Activated CD8-positive, alpha-beta T cell treated with anti-CD3 and anti-CD28 coated beads for 36 hours (primary cell): Measurements from ENCODE around the gene PSMA7. TPM values are rescaled to one million over a fixed set of nuclear protein-coding genes. Genes with fewer than 3 reads are reported as not detected.

Experiments
- ATAC-seq: fragments of 200-7000 bp; cut with Tn5 transposase; one replicate; pipeline ENCODE4 v1.10.0; 2021; ENCODE audit warnings: mild to moderate bottlenecking, moderate library complexity
- CTCF ChIA-PET: fragments of 350-600 bp; sonication (Branson Sonifier 250); formaldehyde crosslinking; loops from one replicate; lab custom pipeline; 2021; ENCODE audit warnings: antibody characterized with exemption; lab: Charles Lee
- POLR2A ChIA-PET: fragments of 350-600 bp; sonication (Branson Sonifier 250); formaldehyde crosslinking; loops from one replicate; lab custom pipeline; 2021; ENCODE audit warnings: antibody characterized with exemption; lab: Charles Lee
- DNase-seq: peaks from one replicate; pipeline ENCODE4 v3.0.0-alpha.2; 2020
- H3K27ac Mint-ChIP-seq: one replicate; pipeline ENCODE4 v1.8.0; 2021; ENCODE audit warnings: mild to moderate bottlenecking, mixed read lengths
- H3K27me3 Mint-ChIP-seq: one replicate; pipeline ENCODE4 v1.8.0; 2021; ENCODE audit warnings: mixed read lengths
- H3K36me3 Mint-ChIP-seq: one replicate; pipeline ENCODE4 v1.8.0; 2021; ENCODE audit warnings: low read depth, mixed read lengths
- H3K4me1 Mint-ChIP-seq: one replicate; pipeline ENCODE4 v1.8.0; 2021; ENCODE audit warnings: low read depth, mixed read lengths
- H3K4me3 Mint-ChIP-seq: one replicate; pipeline ENCODE4 v1.8.0; 2021; ENCODE audit warnings: mild to moderate bottlenecking, moderate library complexity, mixed read lengths
- H3K9me3 Mint-ChIP-seq: one replicate; pipeline ENCODE4 v1.8.0; 2021; ENCODE audit warnings: mixed read lengths
- CTCF ChIP-seq: fragments of 200-600 bp; IDR thresholded peaks from one replicate; pipeline ENCODE4 v1.8.0; 2022; ENCODE audit warnings: antibody characterized with exemption, mild to moderate bottlenecking
- intact Hi-C: fragments of 100-400 bp; cut with micrococcal nuclease; formaldehyde crosslinking; loops from one replicate; pipeline ENCODE4 v1.10.0; 2022
- total RNA-seq, 2 experiments: library from RNA; stranded (reverse); gene quantifications; one replicate each; pipeline ENCODE4 v1.2.3, GENCODE V29; 2021

Gene PSMA7
- 100 to 1,000 TPM; 286 to 289 TPM for total RNA-seq

GRCh38 chr20:62143081-62143956 is at the start of gene PSMA7, which contains the start of gene SS18L1:
TSS of gene PSMA7 (minus strand) at chr20:62143394. CDS start at chr20:62143303, 91 bp downstream.
TSS of gene SS18L1 (plus strand) at chr20:62143769. CDS start at chr20:62143821, 52 bp downstream.
- DNase-seq: peak; percentile 85
- no peak for TF ChIP-seq CTCF
- Mint-ChIP-seq H3K9me3 (no peaks in the 10 kb centered on the region), H3K27ac (peak within 1 kb of the TSS; percentile 89), H3K36me3 (peaks cover 39% of the 10 kb centered on the region), H3K27me3 (no peaks in the 10 kb centered on the region), H3K4me1 (peaks cover 48% of the 10 kb centered on the region), H3K4me3 (peak within 1 kb of the TSS; percentile 84)
- CTCF ChIA-PET: interaction anchor here (0.9 to 3.1 kb wide), 4 partner anchors 13 to 239 kb away, joined by 3 to 13 read pairs (median 6); no protein-coding TSS in a partner anchor
- ATAC-seq: peak; percentile 90
- POLR2A ChIA-PET: interaction anchor here (0.6 to 3.1 kb wide), 7 partner anchors 14 to 117 kb away, joined by 3 to 13 read pairs (median 4); partner anchors contain the start of genes LSM14B and TAF4
- intact Hi-C loops: no loop called here

- ATAC-seq: no peak
- H3K9me3 Mint-ChIP-seq: no peaks in the 10 kb centered on the region
Observed at GRCh38 chr20:62192635-62193034, 49.4 kb upstream of the PSMA7 start.

GRCh38 chr20:62191781-62192559 is 48.8 kb upstream of the PSMA7 start:
- DNase-seq: no peak
- H3K36me3 Mint-ChIP-seq: peaks cover 8% of the 10 kb centered on the region
- TF ChIP-seq CTCF: no peak
- POLR2A ChIA-PET: no interaction called here
- no peak overlapping the region for H3K4me3 Mint-ChIP-seq
- no peaks in the 10 kb centered on the region for H3K9me3 Mint-ChIP-seq
- CTCF ChIA-PET: interaction anchor here (1.7 kb wide), 1 partner anchor 181 kb away, joined by 5 read pairs; no protein-coding TSS in a partner anchor
- peaks cover 20% of the 10 kb centered on the region for H3K4me1 Mint-ChIP-seq
- intact Hi-C loops: no loop called here
- no peak overlapping the region for H3K27ac Mint-ChIP-seq
- H3K27me3 Mint-ChIP-seq: no peaks in the 10 kb centered on the region
- ATAC-seq: no peak

More at GRCh38 chr20:62192635-62193034, 49.4 kb upstream of the PSMA7 start:
- Mint-ChIP-seq H3K27me3 (no peaks in the 10 kb centered on the region), H3K36me3 (peaks cover 8% of the 10 kb centered on the region), H3K27ac (no peak overlapping the region), H3K4me1 (peaks cover 15% of the 10 kb centered on the region), H3K4me3 (no peak overlapping the region)
- intact Hi-C loops: no loop called here
- CTCF ChIA-PET: interaction anchor here (1.1 kb wide), 1 partner anchor 218 kb away, joined by 3 read pairs; no protein-coding TSS in a partner anchor
- no peak for TF ChIP-seq CTCF
- no peak for DNase-seq
- POLR2A ChIA-PET: no interaction called here

- intact Hi-C loops: no loop called here
- CTCF ChIA-PET: interaction anchor here (1.7 kb wide), 1 partner anchor 180 kb away, joined by 5 read pairs; no protein-coding TSS in a partner anchor
- DNase-seq: no peak
- POLR2A ChIA-PET: no interaction called here
- H3K27me3 Mint-ChIP-seq: no peaks in the 10 kb centered on the region
- H3K27ac Mint-ChIP-seq: no peak overlapping the region
- ATAC-seq: no peak
- H3K4me3 Mint-ChIP-seq: no peak overlapping the region
- peaks cover 8% of the 10 kb centered on the region for H3K36me3 Mint-ChIP-seq
- no peak for TF ChIP-seq CTCF
- H3K4me1 Mint-ChIP-seq: peaks cover 26% of the 10 kb centered on the region
- H3K9me3 Mint-ChIP-seq: no peaks in the 10 kb centered on the region
Observed at GRCh38 chr20:62190639-62191411, 47.6 kb upstream of the PSMA7 start.
